PC-9 (cell line): Measurements from ENCODE around the gene SELENOI. TPM values are rescaled to one million over a fixed set of nuclear protein-coding genes. Genes with fewer than 3 reads are reported as not detected.

Experiments used
- BruUV-seq: library from RNA; stranded (reverse); fragments of 400-500 nt; replicated peaks from 2 replicates; lab custom pipeline; 2021; lab: Mats Ljungman, UMichigan
- CTCF ChIA-PET: fragments of 300-600 bp; sonication (Branson Sonifier 250); formaldehyde crosslinking; loops from one replicate; lab custom pipeline; 2022; ENCODE audit warnings: antibody characterized with exemption; lab: Charles Lee
- POLR2A ChIA-PET: fragments of 300-600 bp; sonication (Branson Sonifier 250); formaldehyde crosslinking; loops from one replicate; lab custom pipeline; 2022; ENCODE audit warnings: antibody characterized with exemption; ENCODE audit not compliant: unreplicated experiment; lab: Charles Lee
- DNase-seq, 2 experiments: peaks; one replicate each; pipeline versions ENCODE4 v3.0.0 to v3.0.0-alpha.2; 2015 to 2022; ENCODE audit warnings: mixed read lengths in 1 of 2
- H2AFZ ChIP-seq: fragments of 200-600 bp; sonication (generic); 2 replicates; pipeline ENCODE4 v1.8.1; 2017; ENCODE audit warnings: antibody characterized with exemption
- H3F3A ChIP-seq: fragments of 200-600 bp; sonication (generic); 2 replicates; pipeline ENCODE4 v1.8.1; 2017; ENCODE audit warnings: antibody characterized with exemption, mild to moderate bottlenecking, low read depth; ENCODE audit not compliant: insufficient read depth
- H3K27ac ChIP-seq: fragments of 200-600 bp; sonication (generic); 2 replicates; pipeline ENCODE4 v1.6.1; 2016; ENCODE audit warnings: mixed run types
- H3K27me3 ChIP-seq: fragments of 200-600 bp; sonication (generic); 2 replicates; pipeline ENCODE4 v1.6.1; 2016; ENCODE audit warnings: low read depth, mixed run types; ENCODE audit not compliant: insufficient read depth
- H3K36me3 ChIP-seq: fragments of 200-600 bp; sonication (generic); 2 replicates; pipeline ENCODE4 v1.6.1; 2016; ENCODE audit warnings: low read depth, mixed run types
- H3K4me1 ChIP-seq: fragments of 200-600 bp; sonication (generic); replicated peaks from 2 replicates; pipeline ENCODE4 v1.6.1; 2016; ENCODE audit warnings: mixed run types; ENCODE audit not compliant: insufficient read depth
- H3K4me2 ChIP-seq: fragments of 200-600 bp; sonication (generic); 2 replicates; pipeline ENCODE4 v1.6.1; 2017; ENCODE audit warnings: mixed run types
- H3K4me3 ChIP-seq: fragments of 200-600 bp; sonication (generic); 2 replicates; pipeline ENCODE4 v1.6.1; 2016; ENCODE audit warnings: mixed run types
- H3K79me2 ChIP-seq: fragments of 200-600 bp; sonication (generic); 2 replicates; pipeline ENCODE4 v1.6.1; 2017; ENCODE audit warnings: low read depth, mixed run types
- H3K9me2 ChIP-seq: fragments of 200-600 bp; sonication (generic); 2 replicates; pipeline ENCODE4 v1.8.1; 2017; ENCODE audit warnings: mild to moderate bottlenecking; ENCODE audit not compliant: insufficient read depth
- H3K9me3 ChIP-seq: fragments of 200-600 bp; sonication (generic); 2 replicates; pipeline ENCODE4 v1.8.1; 2016; ENCODE audit warnings: low read depth; ENCODE audit not compliant: insufficient read depth
- H4K20me1 ChIP-seq: fragments of 200-600 bp; sonication (generic); 2 replicates; pipeline ENCODE4 v1.8.1; 2017; ENCODE audit not compliant: insufficient read depth
- CTCF ChIP-seq: fragments of 200-600 bp; sonication (generic); conservative IDR thresholded peaks from 2 replicates; pipeline ENCODE4 v1.6.1; 2017; ENCODE audit warnings: mixed run types, antibody characterized with exemption, mild to moderate bottlenecking, moderate library complexity
- EZH2 ChIP-seq: fragments of 200-600 bp; sonication (generic); IDR thresholded peaks from 2 replicates; pipeline ENCODE4 v1.8.0; 2017; ENCODE audit warnings: antibody characterized with exemption, low read depth
- intact Hi-C: fragments of 100-400 bp; cut with micrococcal nuclease; formaldehyde crosslinking; loops from one replicate; pipeline ENCODE4 v1.10.0; 2022; ENCODE audit not compliant: unreplicated experiment
- total RNA-seq: library from RNA; stranded (reverse); gene quantifications from 2 replicates; pipeline ENCODE4 v1.2.3, GENCODE V29; 2021

Gene SELENOI
- total RNA-seq, 1 experiment from 2014 or later: 60.8 TPM

- CTCF ChIA-PET: no interaction called here
- no peaks in the 10 kb centered on the region for H4K20me1 ChIP-seq
Observed at GRCh38 chr2:26407526-26407925, 61.6 kb downstream of the SELENOI start.

DNA sequence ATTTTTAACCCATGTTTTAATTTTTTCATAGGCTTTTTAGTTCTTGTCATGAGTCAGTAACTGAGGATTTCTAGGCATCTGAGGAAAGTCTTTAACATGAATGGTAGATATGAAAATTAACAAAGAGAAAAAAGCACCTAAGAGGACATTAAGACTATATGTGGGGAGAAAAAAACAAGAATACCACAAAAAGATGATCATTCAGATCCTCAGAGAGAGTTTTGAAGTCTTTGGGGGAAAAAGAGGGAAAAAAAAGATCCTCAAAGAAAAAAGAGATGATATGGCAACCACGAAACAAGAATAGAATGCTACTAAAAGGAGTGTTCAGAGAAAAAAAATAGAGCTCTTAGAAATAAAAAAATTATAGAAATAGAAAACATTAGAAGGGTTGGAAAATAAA, 63.8 kb downstream of the SELENOI start:
- H4K20me1 ChIP-seq: no peaks in the 10 kb centered on the region
- no peak overlapping the region for H3K27ac ChIP-seq
- H3K27me3 ChIP-seq: no peaks in the 10 kb centered on the region
- no peaks in the 10 kb centered on the region for H3K9me2 ChIP-seq
- no TSS peak for BruUV-seq
- H3K79me2 ChIP-seq: no peaks in the 10 kb centered on the region
- no peak overlapping the region for H3K4me2 ChIP-seq
- ChIA-PET POLR2A (interaction anchor here (0.7 kb wide), 1 partner anchor 18 kb away, joined by 8 read pairs; no protein-coding TSS in a partner anchor), CTCF (no interaction called here)
- DNase-seq: no peak
- H3K36me3 ChIP-seq: no peaks in the 10 kb centered on the region
- no peak overlapping the region for H2AFZ ChIP-seq
- H3K4me1 ChIP-seq: no peaks in the 10 kb centered on the region
- intact Hi-C loops: loop anchor here (5.0 kb wide), 1 partner anchor 48 kb away; no protein-coding TSS in a partner anchor
- H3F3A ChIP-seq: no peaks in the 10 kb centered on the region; the same call in 1 of the 2 replicates
- H3K4me3 ChIP-seq: no peak overlapping the region
- H3K9me3 ChIP-seq: no peaks in the 10 kb centered on the region
- TF ChIP-seq EZH2 (no peak), CTCF (no peak)

More at GRCh38 chr2:26407526-26407925, 61.6 kb downstream of the SELENOI start:
- TF ChIP-seq EZH2: no peak
- no peak for TF ChIP-seq CTCF
- Histone ChIP-seq H3K36me3 (no peaks in the 10 kb centered on the region), H3K9me2 (no peaks in the 10 kb centered on the region), H3K4me1 (no peaks in the 10 kb centered on the region), H3K27me3 (no peaks in the 10 kb centered on the region), H2AFZ (no peak overlapping the region), H3K4me3 (no peak overlapping the region), H3K4me2 (no peak overlapping the region), H3K79me2 (no peaks in the 10 kb centered on the region), H3K9me3 (no peaks in the 10 kb centered on the region), H3F3A (no peaks in the 10 kb centered on the region), H3K27ac (no peak overlapping the region)
- BruUV-seq: no TSS peak
- DNase-seq: no peak
- POLR2A ChIA-PET: no interaction called here
- intact Hi-C loops: loop anchor here (5.0 kb wide), 1 partner anchor 50 kb away; no protein-coding TSS in a partner anchor

DNA sequence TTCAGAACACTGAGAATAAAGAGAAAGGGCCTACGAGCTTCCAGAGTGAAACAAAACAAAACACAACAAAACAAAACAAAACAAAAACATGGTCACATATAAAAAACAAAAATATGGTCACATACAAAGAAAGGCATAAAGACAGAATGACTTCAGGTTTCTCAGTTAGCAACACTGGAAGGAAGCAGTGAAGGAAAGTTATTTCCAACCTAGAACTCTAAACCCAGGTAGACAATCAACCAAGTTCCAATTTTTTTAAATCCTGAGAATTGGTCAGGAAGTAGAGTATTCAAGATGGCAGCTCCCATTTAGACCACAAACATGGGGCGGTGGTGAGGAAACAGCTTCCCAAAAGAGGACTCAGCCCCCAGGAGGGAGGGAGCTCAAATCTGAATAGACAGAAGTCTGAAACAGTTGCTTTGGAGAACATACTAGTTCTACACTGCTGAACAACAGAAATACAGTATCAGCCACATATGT, 64.9 kb downstream of the SELENOI start:
- DNase-seq: no peak
- Histone ChIP-seq H4K20me1 (no peaks in the 10 kb centered on the region), H3K27me3 (no peaks in the 10 kb centered on the region), H3K27ac (no peak overlapping the region), H3F3A (no peaks in the 10 kb centered on the region; the same call in 1 of the 2 replicates), H2AFZ (no peak overlapping the region), H3K4me2 (no peak overlapping the region), H3K9me3 (no peaks in the 10 kb centered on the region), H3K79me2 (no peaks in the 10 kb centered on the region), H3K9me2 (no peaks in the 10 kb centered on the region), H3K36me3 (no peaks in the 10 kb centered on the region), H3K4me1 (no peaks in the 10 kb centered on the region), H3K4me3 (no peak overlapping the region)
- ChIA-PET POLR2A (no interaction called here), CTCF (no interaction called here)
- intact Hi-C loops: no loop called here
- BruUV-seq: no TSS peak
- no peak for TF ChIP-seq CTCF
- no peak for TF ChIP-seq EZH2
